HCT116 (cell line): ENCODE results near the gene MXI1. TPM values are rescaled to one million over a fixed set of nuclear protein-coding genes. Genes with fewer than 3 reads are reported as not detected.

Experiments used
- ATAC-seq: fragments of 200-7000 bp; cut with Tn5 transposase; 2 replicates; pipeline ENCODE4 v1.9.1; 2020; ENCODE audit warnings: mild to moderate bottlenecking, moderate library complexity
- BruUV-seq: library from RNA; stranded (reverse); fragments of 400-500 nt; replicated peaks from 2 replicates; lab custom pipeline; 2021; lab: Mats Ljungman, UMichigan
- CTCF ChIA-PET: fragments of 300-600 bp; sonication (Branson Sonifier 250); formaldehyde crosslinking; loops from one replicate; lab custom pipeline; 2021; ENCODE audit warnings: antibody characterized with exemption; lab: Charles Lee
- POLR2A ChIA-PET: fragments of 300-600, 350-600 bp; sonication (Branson Sonifier 250); formaldehyde crosslinking; loops from one replicate; lab custom pipeline; 2021; ENCODE audit warnings: antibody characterized with exemption; lab: Charles Lee
- RAD21 ChIA-PET, 2 experiments: fragments of 300-600 bp; sonication (Branson Sonifier 250); formaldehyde crosslinking; loops; one replicate each; lab custom pipeline; 2023; ENCODE audit warnings: low total read pairs in 2 of 2; ENCODE audit not compliant: uncharacterized antibody in 2 of 2, unreplicated experiment in 2 of 2, low non-redundant PET in 1 of 2; lab: Charles Lee
- DNase-seq: peaks from one replicate; pipeline ENCODE4 v3.0.0-alpha.2; 2010; ENCODE audit warnings: low read depth, low spot score
- H2AFZ ChIP-seq: fragments of 200-600 bp; shearing (Covaris generic), sonication (generic); 2 replicates; pipeline ENCODE4 v1.6.1; 2017; ENCODE audit warnings: low read depth, mixed run types, mixed read lengths, antibody characterized with exemption, low read length; ENCODE audit not compliant: poor library complexity, severe bottlenecking
- H3K27ac ChIP-seq: 2 replicates; pipeline ENCODE4 v1.5.1; 2012; ENCODE audit warnings: low read depth, low read length
- H3K27me3 ChIP-seq: fragments of 200-600 bp; sonication (generic); 2 replicates; pipeline ENCODE4 v1.6.1; 2016; ENCODE audit warnings: mixed run types, low read length, mixed read lengths; ENCODE audit not compliant: insufficient read depth
- H3K36me3 ChIP-seq, 2 experiments: fragments of 200-500 bp in 1 of 2; fragments of 200-600 bp in 1 of 2; sonication (Bioruptor generic) in 1 of 2; sonication (generic) in 1 of 2; 2 replicates each; pipeline versions ENCODE4 v1.5.1 to v1.6.1; 2014 to 2016; ENCODE audit warnings: low read length in 2 of 2, inconsistent platforms in 1 of 2, mixed read lengths in 1 of 2, mixed run types in 1 of 2; ENCODE audit not compliant: insufficient read depth in 2 of 2, control insufficient read depth in 1 of 2
- H3K4me1 ChIP-seq, 2 experiments: fragments of 200-600 bp in 1 of 2; sonication (generic) in 1 of 2; 2 replicates each; pipeline versions ENCODE4 v1.5.1 to v1.6.1; 2012 to 2017; ENCODE audit warnings: low read length in 2 of 2, inconsistent platforms in 1 of 2, mild to moderate bottlenecking in 1 of 2, mixed read lengths in 1 of 2, mixed run types in 1 of 2, moderate library complexity in 1 of 2; ENCODE audit not compliant: insufficient read depth in 2 of 2, control insufficient read depth in 1 of 2
- H3K4me2 ChIP-seq: fragments of 200-600 bp; sonication (generic); 2 replicates; pipeline ENCODE4 v1.6.1; 2017; ENCODE audit warnings: mixed run types, low read length, mixed read lengths
- H3K4me3 ChIP-seq, 2 experiments: fragments of 200-600 bp in 1 of 2; sonication (generic) in 1 of 2; replicated peaks in 1 of 2; 2 replicates each; pipeline ENCODE4 v1.5.1; 2011 to 2016; ENCODE audit warnings: low read length in 2 of 2, control low read depth in 1 of 2, low read depth in 1 of 2, mild to moderate bottlenecking in 1 of 2, mixed read lengths in 1 of 2, mixed run types in 1 of 2
- H3K79me2 ChIP-seq: fragments of 200-600 bp; sonication (generic); 2 replicates; pipeline ENCODE4 v1.6.1; 2017; ENCODE audit warnings: mild to moderate bottlenecking, mixed run types, low read length, moderate library complexity, mixed read lengths; ENCODE audit not compliant: insufficient read depth
- H3K9ac ChIP-seq: fragments of 200-600 bp; sonication (generic); 2 replicates; pipeline ENCODE4 v1.6.1; 2016; ENCODE audit warnings: low read length, mixed read lengths
- H3K9me2 ChIP-seq: fragments of 200-600 bp; sonication (generic), shearing (Covaris generic); 2 replicates; pipeline ENCODE4 v1.6.1; 2017; ENCODE audit warnings: mixed run types, mild to moderate bottlenecking, moderate library complexity; ENCODE audit not compliant: insufficient read depth
- H3K9me3 ChIP-seq, 2 experiments: fragments of 200-500 bp in 1 of 2; fragments of 200-600 bp in 1 of 2; sonication (Bioruptor generic) in 1 of 2; sonication (generic) in 1 of 2; 2 replicates each; pipeline ENCODE4 v1.6.1; 2014 to 2017; ENCODE audit warnings: low read length in 2 of 2, mixed read lengths in 2 of 2, inconsistent platforms in 1 of 2, low read depth in 1 of 2, mild to moderate bottlenecking in 1 of 2, mixed run types in 1 of 2, moderate library complexity in 1 of 2; ENCODE audit not compliant: control insufficient read depth in 1 of 2, insufficient read depth in 1 of 2
- H4K20me1 ChIP-seq: fragments of 200-600 bp; sonication (generic), shearing (Covaris generic); 2 replicates; pipeline ENCODE4 v1.6.1; 2017; ENCODE audit warnings: mixed run types, mild to moderate bottlenecking, moderate library complexity; ENCODE audit not compliant: insufficient read depth
- CTCF ChIP-seq, 3 experiments: fragments of 200-600 bp in 1 of 3; sonication (generic) in 1 of 3; IDR thresholded peaks in 2 of 3; conservative IDR thresholded peaks in 1 of 3; 2 replicates each; pipeline ENCODE4 v1.5.1; 2012 to 2017; ENCODE audit warnings: low read depth in 2 of 3, low read length in 2 of 3, antibody characterized with exemption in 1 of 3, borderline replicate concordance in 1 of 3, control low read depth in 1 of 3, mild to moderate bottlenecking in 1 of 3, mixed read lengths in 1 of 3, mixed run types in 1 of 3, moderate library complexity in 1 of 3; ENCODE audit not compliant: insufficient read depth in 1 of 3
- FOSL1 ChIP-seq: IDR thresholded peaks from 2 replicates; pipeline ENCODE4 v1.6.1; 2012; ENCODE audit warnings: low read depth
- JUND ChIP-seq: IDR thresholded peaks from 2 replicates; pipeline ENCODE4 v1.6.1; 2012
- POLR2AphosphoS5 ChIP-seq: IDR thresholded peaks from 2 replicates; pipeline ENCODE4 v1.6.1; 2011; ENCODE audit warnings: mild to moderate bottlenecking, low read depth, low read length, moderate library complexity
- TCF7L2 ChIP-seq: IDR thresholded peaks from 2 replicates; pipeline ENCODE4 v1.7.0; 2011; ENCODE audit warnings: borderline replicate concordance, inconsistent platforms; ENCODE audit not compliant: insufficient read depth, insufficient read length; ENCODE audit errors: extremely low read depth
- YY1 ChIP-seq: IDR thresholded peaks from 2 replicates; pipeline ENCODE4 v1.6.1; 2011; ENCODE audit warnings: low read length, low read depth, moderate library complexity, mild to moderate bottlenecking; ENCODE audit not compliant: insufficient replicate concordance; ENCODE audit errors: extremely low read depth
- intact Hi-C: fragments of 100-400 bp; cut with micrococcal nuclease; formaldehyde crosslinking; loops from 2 replicates; pipeline ENCODE4 v1.10.0; 2022
- total RNA-seq: library from RNA; stranded (reverse); gene quantifications from one replicate; pipeline ENCODE4 v1.2.1, GENCODE V29; 2021; ENCODE audit not compliant: unreplicated experiment

Gene MXI1
- total RNA-seq, 1 experiment from 2014 or later: 57.0 TPM

DNA sequence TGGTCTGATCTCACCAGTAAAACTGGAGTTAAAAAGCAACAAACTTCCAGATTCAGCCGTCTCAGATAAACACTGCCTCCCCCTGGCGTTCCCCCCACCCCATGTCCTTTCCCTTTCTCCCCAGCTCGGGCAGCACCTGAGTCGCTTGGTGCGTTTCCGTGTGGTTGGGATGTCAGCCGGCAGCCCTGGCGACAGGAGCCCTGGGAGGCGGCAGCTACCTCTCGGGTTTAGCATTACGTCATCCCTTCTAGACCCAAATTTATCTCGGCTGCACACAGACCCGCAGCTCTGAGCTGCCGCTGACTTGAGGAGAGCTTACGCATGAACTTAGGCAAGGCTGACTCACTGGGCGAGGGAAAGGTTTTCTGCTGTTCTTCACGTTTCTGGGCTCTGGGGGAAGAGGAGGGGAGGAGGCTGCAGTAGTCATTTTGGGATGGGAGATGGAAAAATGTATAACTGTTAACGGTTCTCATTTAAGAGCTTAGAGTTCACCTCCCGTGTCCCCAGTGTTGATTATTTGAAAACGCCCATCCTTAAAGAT, 14.4 kb downstream of the MXI1 start:
- Histone ChIP-seq H3K4me2 (peak overlapping the region; percentile 79), H3K4me1 (peaks cover 19 to 33% of the 10 kb centered on the region in 2 experiments), H3K79me2 (no peaks in the 10 kb centered on the region), H3K9me2 (no peaks in the 10 kb centered on the region), H3K27me3 (no peaks in the 10 kb centered on the region), H3K4me3 (peak overlapping the region; percentile 27 to 52), H2AFZ (peak overlapping the region; percentile 3), H3K9me3 (no peaks in the 10 kb centered on the region), H4K20me1 (no peaks in the 10 kb centered on the region), H3K9ac (peak overlapping the region; percentile 28), H3K27ac (no peak overlapping the region), H3K36me3 (no peaks in the 10 kb centered on the region)
- BruUV-seq: no TSS peak
- TF ChIP-seq JUND: no peak
- no peak for TF ChIP-seq FOSL1
- peak; percentile 22 for TF ChIP-seq POLR2AphosphoS5
- TF ChIP-seq TCF7L2: peak; percentile 37
- peak; percentile 45 for TF ChIP-seq YY1
- peak in 2 of 3 experiments; percentile 13 to 47; a peak in 3 of 6 replicates for TF ChIP-seq CTCF (IDR thresholded peaks at IDR 0.05 in 2 of 3, conservative IDR thresholded peaks at IDR 0.05 in 1 of 3; ENCODE audit: borderline replicate concordance in 1 of 3, insufficient read depth in 1 of 3, low read depth in 2 of 3, low read length in 2 of 3)
- intact Hi-C loops: loop anchor here (10.0 kb wide), 1 partner anchor 297 kb away; the partner anchor contains the start of gene XPNPEP1
- POLR2A ChIA-PET: interaction anchor here (1.0 kb wide), 1 partner anchor 11 kb away, joined by 5 read pairs; no protein-coding TSS in a partner anchor
- CTCF ChIA-PET: interaction anchor here (0.7 to 4.1 kb wide), 8 partner anchors 12 to 337 kb away, joined by 3 to 55 read pairs (median 4); partner anchors contain the start of gene MXI1
- peak; percentile 51 for ATAC-seq
- peak; percentile 84 for DNase-seq
- RAD21 ChIA-PET: interaction anchor here in 1 of 2 experiments (0.8 to 1.4 kb wide), 2 partner anchors 11 to 15 kb away, joined by 3 to 4 read pairs; no protein-coding TSS in a partner anchor
